H9 (cell line): ENCODE measurements around the gene TOMM70. TPM values are rescaled to one million over a fixed set of nuclear protein-coding genes. Genes with fewer than 3 reads are reported as not detected.

ENCODE experiments used
- DNase-seq: peaks from one replicate; pipeline ENCODE4 v3.0.0-alpha.2; 2017
- H2AFZ ChIP-seq: one replicate; pipeline ENCODE4 v1.6.1; 2013; ENCODE audit warnings: mild to moderate bottlenecking, low read length, control low read depth, moderate library complexity
- H2AK5ac ChIP-seq: 2 replicates; pipeline ENCODE4 v1.6.1; 2013; ENCODE audit warnings: low read length, control low read depth, mixed read lengths; ENCODE audit not compliant: insufficient read length
- H2BK120ac ChIP-seq: one replicate; pipeline ENCODE4 v1.6.1; 2013; ENCODE audit warnings: low read depth, mild to moderate bottlenecking, low read length, control low read depth, inconsistent platforms; ENCODE audit not compliant: poor library complexity, severe bottlenecking
- H2BK12ac ChIP-seq: 2 replicates; pipeline ENCODE4 v1.6.1; 2013; ENCODE audit warnings: low read length, control low read depth, mixed read lengths, low read depth; ENCODE audit not compliant: insufficient read length
- H2BK15ac ChIP-seq: 2 replicates; pipeline ENCODE4 v1.6.1; 2013; ENCODE audit warnings: low read depth, low read length, control low read depth
- H2BK20ac ChIP-seq: one replicate; pipeline ENCODE4 v1.6.1; 2013; ENCODE audit warnings: low read depth, mild to moderate bottlenecking, low read length, control low read depth, inconsistent platforms; ENCODE audit not compliant: poor library complexity, severe bottlenecking
- H2BK5ac ChIP-seq: 2 replicates; pipeline ENCODE4 v1.6.1; 2013; ENCODE audit warnings: low read length, control low read depth, mixed read lengths; ENCODE audit not compliant: insufficient read length
- H3K14ac ChIP-seq: 2 replicates; pipeline ENCODE4 v1.6.1; 2013; ENCODE audit warnings: low read length, control low read depth; ENCODE audit not compliant: insufficient read depth
- H3K18ac ChIP-seq: 2 replicates; pipeline ENCODE4 v1.6.1; 2013; ENCODE audit warnings: low read depth, mild to moderate bottlenecking, mixed read lengths, low read length, control low read depth; ENCODE audit not compliant: insufficient read length
- H3K23ac ChIP-seq: 2 replicates; pipeline ENCODE4 v1.6.1; 2013; ENCODE audit warnings: low read length, control low read depth, mixed read lengths, low read depth; ENCODE audit not compliant: insufficient read length
- H3K23me2 ChIP-seq: 2 replicates; pipeline ENCODE4 v1.6.1; 2013; ENCODE audit warnings: low read depth, mild to moderate bottlenecking, mixed read lengths, low read length, control low read depth; ENCODE audit not compliant: insufficient read length, poor library complexity, severe bottlenecking
- H3K27ac ChIP-seq: 2 replicates; pipeline ENCODE4 v1.5.1; 2013; ENCODE audit warnings: low read length, control low read depth, mixed read lengths, low read depth; ENCODE audit not compliant: insufficient read length
- H3K27me3 ChIP-seq: 2 replicates; pipeline ENCODE4 v1.6.1; 2013; ENCODE audit warnings: low read length, control low read depth, inconsistent platforms; ENCODE audit not compliant: insufficient read depth
- H3K4ac ChIP-seq: 2 replicates; pipeline ENCODE4 v1.6.1; 2013; ENCODE audit warnings: low read depth, mild to moderate bottlenecking, control low read depth, inconsistent platforms, low read length, moderate library complexity
- H3K4me1 ChIP-seq: 2 replicates; pipeline ENCODE4 v1.6.1; 2013; ENCODE audit warnings: low read length, control low read depth, inconsistent platforms; ENCODE audit not compliant: insufficient read depth
- H3K4me2 ChIP-seq: 2 replicates; pipeline ENCODE4 v1.6.1; 2013; ENCODE audit warnings: low read length, control low read depth, mixed read lengths; ENCODE audit not compliant: insufficient read length, insufficient read depth
- H3K56ac ChIP-seq: 2 replicates; pipeline ENCODE4 v1.6.1; 2013; ENCODE audit warnings: low read depth, mild to moderate bottlenecking, mixed read lengths, low read length, control low read depth; ENCODE audit not compliant: insufficient read length
- H3K79me1 ChIP-seq: 2 replicates; pipeline ENCODE4 v1.6.1; 2013; ENCODE audit warnings: low read depth, mild to moderate bottlenecking, moderate library complexity, low read length, control low read depth, inconsistent platforms; ENCODE audit not compliant: insufficient read depth, poor library complexity, severe bottlenecking
- H3K79me2 ChIP-seq: 2 replicates; pipeline ENCODE4 v1.6.1; 2013; ENCODE audit warnings: low read length, control low read depth, inconsistent platforms; ENCODE audit not compliant: insufficient read depth
- H3K9ac ChIP-seq: 2 replicates; pipeline ENCODE4 v1.6.1; 2013; ENCODE audit warnings: low read length, control low read depth, mixed read lengths; ENCODE audit not compliant: insufficient read length; ENCODE audit errors: extremely low read depth
- H3K9me3 ChIP-seq: one replicate; pipeline ENCODE4 v1.6.1; 2013; ENCODE audit warnings: low read depth, low read length, inconsistent platforms; ENCODE audit not compliant: control insufficient read depth
- H3T11ph ChIP-seq: one replicate; pipeline ENCODE4 v1.6.1; 2013; ENCODE audit warnings: mild to moderate bottlenecking, low read length, control low read depth, inconsistent platforms
- H4K20me1 ChIP-seq: one replicate; pipeline ENCODE4 v1.6.1; 2013; ENCODE audit not compliant: control insufficient read depth, insufficient read length, insufficient read depth
- H4K5ac ChIP-seq: 2 replicates; pipeline ENCODE4 v1.6.1; 2013; ENCODE audit warnings: low read depth, mild to moderate bottlenecking, mixed read lengths, low read length, control low read depth; ENCODE audit not compliant: insufficient read length
- H4K8ac ChIP-seq: replicated peaks from 2 replicates; pipeline ENCODE4 v1.6.1; 2013; ENCODE audit warnings: low read length, control low read depth, mixed read lengths, low read depth; ENCODE audit not compliant: insufficient read length
- H4K91ac ChIP-seq: 2 replicates; pipeline ENCODE4 v1.6.1; 2013; ENCODE audit warnings: low read depth, mild to moderate bottlenecking, moderate library complexity, mixed read lengths, low read length, control low read depth; ENCODE audit not compliant: insufficient read length
- H3K27ac Mint-ChIP-seq, 3 experiments: 2 replicates in 2 of 3; 3 replicates in 1 of 3; pipeline ENCODE4 v1.8.0; 2020 to 2021; ENCODE audit warnings: mixed read lengths in 3 of 3, mild to moderate bottlenecking in 1 of 3, moderate library complexity in 1 of 3
- H3K27me3 Mint-ChIP-seq: 2 replicates; pipeline ENCODE4 v1.8.0; 2021; ENCODE audit warnings: low read depth, mild to moderate bottlenecking, moderate library complexity, mixed read lengths
- H3K36me3 Mint-ChIP-seq, 3 experiments: 2 replicates in 2 of 3; 3 replicates in 1 of 3; pipeline ENCODE4 v1.8.0; 2020 to 2021; ENCODE audit warnings: low read depth in 3 of 3, mixed read lengths in 3 of 3; ENCODE audit not compliant: insufficient read depth in 1 of 3
- H3K4me1 Mint-ChIP-seq, 2 experiments: 2 replicates each; pipeline ENCODE4 v1.8.0; 2020; ENCODE audit warnings: mixed read lengths in 2 of 2
- H3K4me3 Mint-ChIP-seq, 2 experiments: 2 replicates in 1 of 2; 3 replicates in 1 of 2; pipeline ENCODE4 v1.8.0; 2020 to 2021; ENCODE audit warnings: mild to moderate bottlenecking in 2 of 2, mixed read lengths in 2 of 2, moderate library complexity in 1 of 2
- H3K9me3 Mint-ChIP-seq, 2 experiments: 2 replicates in 1 of 2; 3 replicates in 1 of 2; pipeline ENCODE4 v1.8.0; 2020; ENCODE audit warnings: mild to moderate bottlenecking in 2 of 2, mixed read lengths in 2 of 2, moderate library complexity in 1 of 2
- WGBS: extraction: QIAGEN DNeasy Blood & Tissue Kit; methylation state at CpG from one replicate; pipeline ENCODE4 v1.1.7; 2013; ENCODE audit warnings: missing lambda C conversion rate, low lambda C conversion rate, mixed read lengths; ENCODE audit not compliant: insufficient read length; ENCODE audit errors: extremely low coverage; 5-methylcytosine and 5-hydroxymethylcytosine counted together
- total RNA-seq: library from RNA; stranded (reverse); gene quantifications from 2 replicates; pipeline ENCODE4 v1.2.1, GENCODE V29; 2021
- TF ChIP-seq, protein P1 (sequence below): fragments of 200-600 bp; sonication (generic); conservative IDR thresholded peaks from 3 replicates; pipeline ENCODE4 v1.8.0; 2021; ENCODE audit warnings: antibody characterized with exemption, mild to moderate bottlenecking

TOMM70 gene
- total RNA-seq, 1 experiment from 2014 or later = 53.0 TPM

DNA sequence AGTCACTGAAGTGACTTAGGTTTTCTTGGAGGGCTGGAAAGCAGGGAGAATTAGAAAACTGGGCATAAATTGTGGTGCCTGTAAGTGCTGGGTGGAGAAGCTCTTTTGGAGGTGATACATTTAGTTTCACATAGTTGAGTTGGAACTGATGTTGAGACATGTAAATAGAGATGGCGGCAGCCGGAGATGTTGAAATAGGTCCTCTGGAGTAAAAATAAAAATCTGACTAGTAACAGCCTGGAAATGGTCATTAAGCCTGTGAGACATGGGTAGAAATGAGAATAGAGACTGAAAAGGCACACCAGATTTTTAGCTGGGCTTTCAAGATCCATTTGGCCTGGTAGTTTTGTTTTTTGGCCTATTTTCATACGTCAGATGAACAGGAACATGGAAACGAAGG lies 69.2 kb downstream of the TOMM70 start:
- no peak overlapping the region for H2AK5ac ChIP-seq
- H3K4me2 ChIP-seq = no peak overlapping the region
- WGBS = no CpG with 5 or more reads among the region's 4 CpGs
- no peaks in the 10 kb centered on the region for H3K9me3 ChIP-seq
- H2BK120ac ChIP-seq = no peak overlapping the region
- H2BK15ac ChIP-seq = no peak overlapping the region
- H3K4me1 ChIP-seq = no peaks in the 10 kb centered on the region
- no peaks in the 10 kb centered on the region for H3K27me3 ChIP-seq
- no peak overlapping the region for H3K56ac ChIP-seq
- H4K20me1 ChIP-seq = no peaks in the 10 kb centered on the region
- H3K79me1 ChIP-seq = no peaks in the 10 kb centered on the region
- no peak overlapping the region for H3K14ac ChIP-seq
- H2BK12ac ChIP-seq = no peak overlapping the region
- no peak overlapping the region for H3K23ac ChIP-seq
- H3K27ac ChIP-seq = no peak overlapping the region
- no peak overlapping the region for H3K18ac ChIP-seq
- no peak overlapping the region for H2AFZ ChIP-seq
- H3K4ac ChIP-seq = no peak overlapping the region
- H4K5ac ChIP-seq = no peak overlapping the region
- TF ChIP-seq, protein P1, sequence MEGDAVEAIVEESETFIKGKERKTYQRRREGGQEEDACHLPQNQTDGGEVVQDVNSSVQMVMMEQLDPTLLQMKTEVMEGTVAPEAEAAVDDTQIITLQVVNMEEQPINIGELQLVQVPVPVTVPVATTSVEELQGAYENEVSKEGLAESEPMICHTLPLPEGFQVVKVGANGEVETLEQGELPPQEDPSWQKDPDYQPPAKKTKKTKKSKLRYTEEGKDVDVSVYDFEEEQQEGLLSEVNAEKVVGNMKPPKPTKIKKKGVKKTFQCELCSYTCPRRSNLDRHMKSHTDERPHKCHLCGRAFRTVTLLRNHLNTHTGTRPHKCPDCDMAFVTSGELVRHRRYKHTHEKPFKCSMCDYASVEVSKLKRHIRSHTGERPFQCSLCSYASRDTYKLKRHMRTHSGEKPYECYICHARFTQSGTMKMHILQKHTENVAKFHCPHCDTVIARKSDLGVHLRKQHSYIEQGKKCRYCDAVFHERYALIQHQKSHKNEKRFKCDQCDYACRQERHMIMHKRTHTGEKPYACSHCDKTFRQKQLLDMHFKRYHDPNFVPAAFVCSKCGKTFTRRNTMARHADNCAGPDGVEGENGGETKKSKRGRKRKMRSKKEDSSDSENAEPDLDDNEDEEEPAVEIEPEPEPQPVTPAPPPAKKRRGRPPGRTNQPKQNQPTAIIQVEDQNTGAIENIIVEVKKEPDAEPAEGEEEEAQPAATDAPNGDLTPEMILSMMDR = no peak
- H3K27me3 Mint-ChIP-seq = peaks cover 11% of the 10 kb centered on the region
- H2BK5ac ChIP-seq = no peak overlapping the region
- no peaks in the 10 kb centered on the region for H3K79me2 ChIP-seq
- no peak overlapping the region for H4K8ac ChIP-seq
- H3K9ac ChIP-seq = no peak overlapping the region
- H3K9me3 Mint-ChIP-seq = peaks cover 9 to 14% of the 10 kb centered on the region in 2 experiments
- no peak for DNase-seq
- no peak overlapping the region for H2BK20ac ChIP-seq
- peaks cover 16 to 17% of the 10 kb centered on the region in 2 experiments for H3K4me1 Mint-ChIP-seq
- no peak overlapping the region for H3T11ph ChIP-seq
- no peak overlapping the region for H3K27ac Mint-ChIP-seq
- H3K23me2 ChIP-seq = peaks cover 5% of the 10 kb centered on the region
- no peak overlapping the region for H3K4me3 Mint-ChIP-seq
- peaks cover 8 to 14% (median 14%) of the 10 kb centered on the region in 3 experiments; a peak in 6 of 7 replicates for H3K36me3 Mint-ChIP-seq
- H4K91ac ChIP-seq = no peak overlapping the region
